ENCODE measurements around the gene IFNA6.

The IFNA6 gene

GRCh38 chr9:21316032-21316842 is 34.5 kb downstream of the IFNA6 start:
- TF ChIP-seq CTCF (IDR thresholded peaks at IDR 0.05; ENCODE audit: low read depth, low read length, missing control alignments), result no peak
- no peak for DNase-seq (ENCODE audit: extremely low read depth, low read depth)
- H3K4me3 ChIP-seq (replicated peaks; ENCODE audit: low read depth, low read length), result no peak overlapping the region

- no peak for TF ChIP-seq CTCF (IDR thresholded peaks at IDR 0.05; ENCODE audit: low read depth, low read length, missing control alignments)
- H3K4me3 ChIP-seq (replicated peaks; ENCODE audit: low read depth, low read length), result no peak overlapping the region
- no peak for DNase-seq (ENCODE audit: extremely low read depth, low read depth)
These were observed 36.5 kb downstream of the IFNA6 start for GRCh38 chr9:21314152-21314551.

- no peak overlapping the region for H3K4me3 ChIP-seq (replicated peaks; ENCODE audit: low read depth, low read length)
- TF ChIP-seq CTCF (IDR thresholded peaks at IDR 0.05; ENCODE audit: low read depth, low read length, missing control alignments), result no peak
- no peak for DNase-seq (ENCODE audit: extremely low read depth, low read depth)
These were observed 38.8 kb downstream of the IFNA6 start for GRCh38 chr9:21311889-21312288.

GRCh38 chr9:21305213-21305612 is 45.5 kb downstream of the IFNA6 start, which contains the start of gene IFNA5:
IFNA5 (minus strand) TSS chr9:21305313; CDS start chr9:21305256, 57 bp downstream.
- no peak within 1 kb of the TSS for H3K4me3 ChIP-seq (replicated peaks; ENCODE audit: low read depth, low read length)
- DNase-seq (ENCODE audit: extremely low read depth, low read depth), result no peak
- no peak for TF ChIP-seq CTCF (IDR thresholded peaks at IDR 0.05; ENCODE audit: low read depth, low read length, missing control alignments)
